ENCODE results near the gene FTH1.
A peak's percentile ranks its signal among the peaks of the same experiment; 100 is the strongest.
"Not testable (repeated sequence)": the region's sequence is repeated elsewhere in the genome, so short reads cannot be mapped to it uniquely, and the experiment has no call there.

Gene FTH1

DNA sequence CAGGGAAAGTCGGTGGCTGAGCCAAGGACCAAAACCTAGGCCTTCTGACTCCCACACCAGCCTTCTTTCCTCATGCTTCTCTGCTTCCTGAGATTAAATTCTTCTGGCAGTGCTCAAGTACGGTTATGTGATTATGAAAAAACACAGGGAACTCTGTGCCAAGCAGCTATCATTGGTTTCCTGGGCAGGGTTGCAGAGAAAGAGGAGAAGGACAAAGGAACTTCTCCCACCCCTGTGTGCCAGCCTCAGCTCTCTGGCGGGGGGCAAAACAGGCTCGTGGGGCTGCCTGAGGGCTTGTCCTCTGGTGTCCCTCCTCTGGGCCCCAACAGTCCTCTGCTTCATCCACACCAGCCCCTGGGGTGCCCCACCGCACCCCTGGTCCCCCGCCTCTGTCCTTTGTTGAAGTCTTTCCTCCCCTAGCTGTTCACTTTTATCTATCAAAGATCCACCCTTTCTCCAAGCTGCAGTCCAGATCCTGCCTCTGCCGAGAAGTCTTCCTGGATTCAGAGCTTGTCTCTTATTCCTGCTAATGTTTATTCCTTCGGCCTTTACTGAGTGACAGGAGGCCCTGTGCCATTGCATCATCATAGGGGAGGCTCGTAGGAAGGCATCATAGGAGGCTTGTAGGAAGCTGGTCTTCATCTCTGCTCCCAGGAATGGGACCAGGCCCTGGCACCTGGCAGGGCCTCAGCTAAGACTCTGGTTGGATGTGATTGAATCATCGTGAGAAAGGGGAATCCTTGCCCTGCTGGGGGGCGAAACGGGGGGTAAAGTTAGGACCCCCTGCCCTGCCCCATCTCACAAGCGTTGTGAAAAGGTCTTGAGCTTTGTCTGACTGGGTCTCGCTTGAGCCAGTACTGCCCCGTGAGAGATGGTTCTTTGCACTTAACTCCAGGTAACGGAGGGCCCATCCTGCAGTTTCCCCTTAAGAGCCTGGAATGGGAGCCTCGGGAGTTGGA lies 11.5 kb upstream of the FTH1 start:
- peak; percentile 19 for DNase-seq

GRCh38 chr11:61976813-61977475 lies 9.5 kb upstream of the FTH1 start:
- no peak for DNase-seq

GRCh38 chr11:61976420-61976800 lies 9.0 kb upstream of the FTH1 start:
- no peak for DNase-seq

GRCh38 chr11:61975638-61976419 lies 8.4 kb upstream of the FTH1 start:
- no peak for DNase-seq

- DNase-seq: no peak
Observed at GRCh38 chr11:61974766-61975631, 7.6 kb upstream of the FTH1 start.

DNA sequence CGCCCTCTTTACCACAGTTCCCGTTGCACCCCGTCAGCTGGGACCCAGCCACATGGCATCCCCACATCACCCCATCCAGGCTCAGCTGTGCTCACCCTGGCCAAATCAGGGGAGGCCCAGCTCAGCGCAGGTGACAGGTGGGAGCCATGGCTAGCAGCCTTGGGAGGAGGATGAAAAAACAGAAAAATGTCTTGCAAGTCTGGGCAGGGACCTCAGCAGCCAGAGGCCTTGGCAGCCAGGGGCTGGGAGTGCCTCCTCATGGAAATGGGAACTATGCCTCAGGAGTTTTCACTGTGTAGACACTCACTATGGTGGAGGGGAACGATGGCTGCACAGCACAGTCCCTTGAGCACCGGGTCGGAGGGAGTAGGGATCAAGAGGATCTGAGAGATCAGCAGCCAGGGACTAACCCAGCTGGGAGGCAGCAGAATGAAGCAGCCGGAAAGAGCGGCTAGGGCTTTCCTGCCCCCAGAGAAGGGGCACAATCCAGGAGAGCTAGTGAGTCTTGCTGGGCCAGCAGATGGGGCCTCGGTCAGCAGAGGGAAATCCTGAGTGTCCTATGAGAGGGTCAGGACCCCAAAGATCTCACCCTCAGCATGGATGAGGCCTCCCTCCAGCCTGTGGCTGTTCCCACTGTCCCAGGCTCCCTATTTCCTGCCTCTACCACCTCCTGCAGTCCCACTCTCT lies 6.2 kb upstream of the FTH1 start:
- DNase-seq: no peak

GRCh38 chr11:61972672-61973475 lies 5.4 kb upstream of the FTH1 start:
- peak; percentile 73 for DNase-seq

- DNase-seq: no peak
Observed at GRCh38 chr11:61972112-61972671, 4.8 kb upstream of the FTH1 start.

- DNase-seq: peak; percentile 89
Observed at GRCh38 chr11:61971248-61972111, 4.0 kb upstream of the FTH1 start.

GRCh38 chr11:61969838-61970662 lies 2.6 kb upstream of the FTH1 start:
- peak; percentile 58 for DNase-seq

DNA sequence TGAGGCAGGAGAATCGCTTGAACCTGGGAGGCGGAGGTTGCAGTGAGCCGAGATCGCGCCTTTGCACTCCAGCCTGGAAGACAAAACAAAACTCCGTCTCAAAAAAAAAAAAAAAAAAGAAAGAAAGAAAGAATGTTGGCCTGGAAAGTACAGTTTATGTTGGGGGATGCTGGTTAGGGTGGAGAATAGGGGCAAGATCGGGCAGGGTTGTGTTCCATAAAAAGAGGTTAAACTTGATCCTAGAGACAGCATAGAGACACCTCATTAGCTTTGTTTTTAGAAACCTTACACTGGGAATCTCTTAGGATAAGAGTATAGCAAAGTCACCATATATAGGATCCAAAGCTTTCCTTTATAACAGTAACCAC lies 1.9 kb upstream of the FTH1 start:
- no peak for DNase-seq

GRCh38 chr11:61968758-61969390 lies 1.4 kb upstream of the FTH1 start:
- DNase-seq: no peak

DNA sequence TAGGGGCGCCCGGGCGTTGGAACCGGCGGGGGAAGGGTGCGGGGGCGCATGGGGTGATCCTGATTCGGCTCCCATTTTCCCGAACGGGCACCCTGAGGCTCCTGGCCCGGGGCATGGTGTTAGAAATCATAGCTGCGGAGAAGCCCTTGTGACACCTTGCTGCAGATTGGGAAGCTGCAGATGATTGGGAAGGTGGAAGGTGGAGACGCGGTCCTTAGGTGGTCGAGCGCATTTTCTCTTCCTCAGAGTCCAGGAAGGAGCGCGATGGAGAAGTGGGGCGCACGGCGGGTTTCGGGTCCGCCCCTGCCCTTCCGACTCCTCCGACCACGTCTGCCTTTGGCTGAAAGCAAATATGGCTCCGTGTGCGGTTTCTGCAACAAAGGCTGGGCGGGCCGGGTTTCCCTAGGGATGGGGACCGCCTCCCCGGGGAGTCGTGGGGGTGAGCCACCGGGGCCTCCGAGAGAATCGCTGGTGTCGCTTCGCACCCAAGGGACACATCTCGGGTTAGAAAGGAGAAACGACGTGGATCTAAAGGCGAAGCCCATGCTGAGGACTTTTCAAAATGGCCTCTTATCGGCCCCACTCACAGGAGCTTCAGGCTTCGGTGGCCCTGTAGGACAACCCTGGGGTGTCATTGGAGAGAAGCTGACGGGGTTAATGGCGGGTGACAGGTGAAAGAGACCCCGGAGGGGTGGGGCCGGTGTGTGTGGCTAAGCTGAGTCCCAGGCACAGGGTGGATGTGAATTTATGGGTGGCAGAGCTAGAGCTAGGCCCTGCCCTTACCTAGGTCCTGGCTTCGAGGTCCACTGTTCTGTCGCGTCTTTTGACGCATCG lies 707 bp upstream of the FTH1 start:
- DNase-seq: no peak

- DNase-seq: peak; percentile 18
Observed at GRCh38 chr11:61966734-61967115, 709 bp downstream of the FTH1 start.

DNA sequence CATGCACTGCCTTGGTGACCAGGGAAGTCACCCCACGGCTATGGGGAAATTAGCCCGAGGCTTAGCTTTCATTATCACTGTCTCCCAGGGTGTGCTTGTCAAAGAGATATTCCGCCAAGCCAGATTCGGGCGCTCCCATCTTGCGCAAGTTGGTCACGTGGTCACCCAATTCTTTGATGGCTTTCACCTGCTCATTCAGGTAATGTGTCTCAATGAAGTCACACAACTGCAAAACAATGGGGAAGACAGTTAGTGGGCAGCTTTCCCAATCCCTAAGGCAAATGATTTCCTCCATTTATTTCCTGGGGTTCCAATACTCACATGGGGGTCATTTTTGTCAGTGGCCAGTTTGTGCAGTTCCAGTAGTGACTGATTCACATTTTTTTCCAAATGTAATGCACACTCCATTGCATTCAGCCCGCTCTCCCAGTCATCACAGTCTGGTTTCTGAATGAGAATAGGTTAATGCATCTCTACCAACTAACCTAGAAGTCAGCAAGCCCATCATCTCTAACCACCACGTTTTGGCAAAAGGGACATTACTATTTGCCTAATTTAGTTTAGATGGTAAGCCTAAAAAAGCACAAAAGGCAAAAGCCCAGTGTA lies 2.7 kb downstream of the FTH1 start:
- DNase-seq: not testable (repeated sequence)

DNA sequence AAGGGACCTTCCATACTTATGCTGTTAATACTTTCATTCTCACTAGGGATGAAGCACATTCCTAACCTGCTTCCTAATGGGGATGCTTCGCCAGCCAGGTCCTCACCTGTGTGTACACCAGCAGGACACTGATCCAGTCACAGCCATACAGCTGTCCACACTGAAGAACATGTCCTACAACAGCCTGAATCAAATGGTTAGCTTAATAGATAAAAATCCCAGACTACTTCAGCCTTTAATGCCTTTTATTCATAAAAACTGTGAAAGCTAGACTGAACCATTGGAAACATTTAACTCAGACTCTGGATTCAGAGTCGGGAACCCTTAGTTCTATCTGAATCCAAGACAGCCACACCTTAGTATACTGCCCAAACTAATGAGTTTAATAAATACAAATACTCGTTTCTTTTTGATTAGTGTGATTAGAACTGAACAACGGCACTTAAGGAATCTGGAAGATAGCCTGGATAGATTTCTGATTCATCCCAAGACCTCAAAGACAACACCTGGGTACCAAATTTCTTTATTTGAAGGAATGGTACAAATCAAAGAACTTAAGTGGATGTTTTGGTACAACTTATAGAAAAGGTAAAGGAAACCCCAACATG lies 3.3 kb downstream of the FTH1 start:
- DNase-seq: no peak

All from GF-D8 (cell line).